Activated CD4-positive, alpha-beta memory T cell treated with anti-CD3 and anti-CD28 coated beads for 36 hours (primary cell): ENCODE results near the gene HLA-DRA. TPM values are rescaled to one million over a fixed set of nuclear protein-coding genes. Genes with fewer than 3 reads are reported as not detected.
"Not testable (repeated sequence)": the region's sequence is repeated elsewhere in the genome, so short reads cannot be mapped to it uniquely, and the experiment has no call there.

Experiments used
- CTCF ChIA-PET: fragments of 350-600 bp; sonication (Branson Sonifier 250); formaldehyde crosslinking; loops from one replicate; lab custom pipeline; 2021; ENCODE audit warnings: antibody characterized with exemption, inconsistent platforms; lab: Charles Lee
- POLR2A ChIA-PET: fragments of 350-600 bp; sonication (Branson Sonifier 250); formaldehyde crosslinking; loops from one replicate; lab custom pipeline; 2021; ENCODE audit warnings: antibody characterized with exemption; lab: Charles Lee
- DNase-seq: peaks from one replicate; pipeline ENCODE4 v3.0.0-alpha.2; 2020
- H3K27ac Mint-ChIP-seq: one replicate; pipeline ENCODE4 v1.8.0; 2021; ENCODE audit warnings: mixed read lengths
- H3K27me3 Mint-ChIP-seq: one replicate; pipeline ENCODE4 v1.8.0; 2021; ENCODE audit warnings: mixed read lengths
- H3K36me3 Mint-ChIP-seq: one replicate; pipeline ENCODE4 v1.8.0; 2021; ENCODE audit warnings: mixed read lengths
- H3K4me1 Mint-ChIP-seq: one replicate; pipeline ENCODE4 v1.8.0; 2021; ENCODE audit warnings: low read depth, mixed read lengths
- H3K4me3 Mint-ChIP-seq: one replicate; pipeline ENCODE4 v1.8.0; 2021; ENCODE audit warnings: mild to moderate bottlenecking, mixed read lengths
- H3K9me3 Mint-ChIP-seq: one replicate; pipeline ENCODE4 v1.8.0; 2021; ENCODE audit warnings: mixed read lengths
- intact Hi-C: fragments of 100-400 bp; cut with micrococcal nuclease; formaldehyde crosslinking; loops from one replicate; pipeline ENCODE4 v1.15.1; 2023
- total RNA-seq, 2 experiments: library from RNA; stranded (reverse); gene quantifications; one replicate each; pipeline ENCODE4 v1.2.3, GENCODE V29; 2021

The HLA-DRA gene
- total RNA-seq, 2 experiments from 2014 or later, result 5.6 to 6.0 TPM

- Mint-ChIP-seq H3K4me1 (peaks cover 11% of the 10 kb centered on the region), H3K9me3 (peaks cover under 1% of the 10 kb centered on the region), H3K36me3 (no peaks in the 10 kb centered on the region), H3K27me3 (peaks cover 53% of the 10 kb centered on the region), H3K4me3 (peak overlapping the region; percentile 44), H3K27ac (no peak overlapping the region)
- CTCF ChIA-PET, result interaction anchor here (0.9 to 1.2 kb wide), 2 partner anchors 162 to 328 kb away, joined by 3 to 5 read pairs; no protein-coding TSS in a partner anchor
- intact Hi-C loops, result loop anchor here (5.0 kb wide), 1 partner anchor 162 kb away; no protein-coding TSS in a partner anchor
- peak; percentile 12 for DNase-seq
- POLR2A ChIA-PET, result no interaction called here
Observed at GRCh38 chr6:32459781-32460424, 20.2 kb downstream of the HLA-DRA start.

- Mint-ChIP-seq H3K27ac (no peak overlapping the region), H3K4me1 (peaks cover 11% of the 10 kb centered on the region), H3K27me3 (peaks cover 55% of the 10 kb centered on the region), H3K9me3 (peaks cover 7% of the 10 kb centered on the region), H3K36me3 (peaks cover 2% of the 10 kb centered on the region), H3K4me3 (no peak overlapping the region)
- DNase-seq, result no peak
- POLR2A ChIA-PET, result no interaction called here
- CTCF ChIA-PET, result interaction anchor here (0.9 to 1.2 kb wide), 3 partner anchors 28 to 327 kb away, joined by 3 to 5 read pairs (median 4); no protein-coding TSS in a partner anchor
- intact Hi-C loops, result loop anchor here (5.0 kb wide), 1 partner anchor 162 kb away; no protein-coding TSS in a partner anchor
Observed at GRCh38 chr6:32460528-32460927, 20.8 kb downstream of the HLA-DRA start.

- H3K27ac Mint-ChIP-seq, result no peak overlapping the region
- POLR2A ChIA-PET, result interaction anchor here (1.1 kb wide), 1 partner anchor 16 kb away, joined by 3 read pairs; no protein-coding TSS in a partner anchor
- CTCF ChIA-PET, result interaction anchor here (1.2 to 1.3 kb wide), 2 partner anchors 29 to 239 kb away, joined by 3 to 4 read pairs; no protein-coding TSS in a partner anchor
- peaks cover 51% of the 10 kb centered on the region for H3K27me3 Mint-ChIP-seq
- no peak for DNase-seq
- peaks cover 11% of the 10 kb centered on the region for H3K4me1 Mint-ChIP-seq
- H3K9me3 Mint-ChIP-seq, result peaks cover 9% of the 10 kb centered on the region
- peaks cover 2% of the 10 kb centered on the region for H3K36me3 Mint-ChIP-seq
- intact Hi-C loops, result loop anchor here (5.0 kb wide), 1 partner anchor 161 kb away; no protein-coding TSS in a partner anchor
- H3K4me3 Mint-ChIP-seq, result no peak overlapping the region
Observed at GRCh38 chr6:32461493-32461892, 21.8 kb downstream of the HLA-DRA start.

DNA sequence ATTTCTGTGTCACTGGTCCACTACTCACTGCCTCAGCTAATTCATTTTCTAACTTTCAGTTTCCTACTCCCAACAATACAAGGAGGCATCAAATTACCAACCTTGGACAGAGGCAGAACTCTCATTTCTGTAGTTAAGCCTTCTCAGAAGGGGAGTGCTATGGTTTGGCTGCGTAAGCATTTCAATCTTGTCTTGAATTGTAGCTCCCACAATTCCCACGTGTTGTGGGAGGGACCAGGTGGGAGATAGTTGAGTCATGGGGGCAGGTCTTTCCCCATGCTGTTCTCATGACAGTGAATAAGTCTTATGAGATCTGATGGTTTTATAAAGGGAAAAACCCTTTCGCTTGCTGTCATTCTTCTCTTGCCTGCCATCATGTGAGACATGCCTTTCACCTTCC, 22.9 kb downstream of the HLA-DRA start:
- H3K36me3 Mint-ChIP-seq, result peaks cover 2% of the 10 kb centered on the region
- H3K27ac Mint-ChIP-seq, result no peak overlapping the region
- peak; percentile 81 for DNase-seq
- ChIA-PET CTCF (interaction anchor here (0.7 to 1.6 kb wide), 3 partner anchors 45 to 376 kb away, joined by 3 to 5 read pairs (median 3); partner anchors contain the start of gene TAP2), POLR2A (interaction anchor here (0.6 to 1.1 kb wide), 2 partner anchors 15 to 17 kb away, joined by 3 read pairs; no protein-coding TSS in a partner anchor)
- H3K4me3 Mint-ChIP-seq, result no peak overlapping the region
- peaks cover 11% of the 10 kb centered on the region for H3K4me1 Mint-ChIP-seq
- H3K9me3 Mint-ChIP-seq, result peaks cover 12% of the 10 kb centered on the region
- intact Hi-C loops, result loop anchor here (5.0 kb wide), 1 partner anchor 160 kb away; no protein-coding TSS in a partner anchor
- peaks cover 44% of the 10 kb centered on the region for H3K27me3 Mint-ChIP-seq

DNA sequence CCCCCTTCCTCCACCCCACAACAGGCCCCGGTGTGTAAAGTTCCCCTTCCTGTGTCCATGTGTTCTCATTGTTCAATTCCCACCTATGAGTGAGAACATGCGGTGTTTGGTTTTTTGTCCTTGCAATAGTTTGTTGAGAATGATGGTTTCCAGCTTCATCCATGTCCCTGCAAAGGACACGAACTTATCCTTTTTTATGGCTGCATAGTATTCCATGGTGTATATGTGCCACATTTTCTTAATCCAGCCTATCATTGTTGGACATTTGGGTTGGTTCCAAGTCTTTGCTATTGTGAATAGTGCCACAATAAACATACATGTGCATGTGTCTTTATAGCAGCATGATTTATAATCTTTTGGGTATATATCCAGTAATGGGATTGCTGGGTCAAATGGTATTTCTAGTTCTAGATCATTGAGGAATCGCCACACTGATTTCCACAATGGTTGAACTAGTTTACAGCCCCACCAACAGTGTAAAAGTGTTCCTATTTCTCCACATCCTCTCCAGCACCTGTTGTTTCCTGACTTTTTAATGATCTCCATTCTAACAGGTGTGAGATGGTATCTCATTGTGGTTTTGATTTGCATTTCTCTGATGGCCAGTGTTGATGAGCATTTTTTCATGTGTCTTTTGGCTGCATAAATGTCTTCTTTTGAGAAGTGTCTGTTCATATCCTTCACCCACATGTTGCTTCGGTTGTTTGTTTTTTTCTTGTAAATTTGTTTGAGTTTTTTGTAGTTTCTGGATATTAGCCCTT, 28.2 kb downstream of the HLA-DRA start:
- CTCF ChIA-PET, intact Hi-C loops: not testable (repeated sequence)

GRCh38 chr6:32472781-32473375, 33.2 kb downstream of the HLA-DRA start:
- peaks cover 2% of the 10 kb centered on the region for H3K36me3 Mint-ChIP-seq
- no peak overlapping the region for H3K4me3 Mint-ChIP-seq
- DNase-seq, result no peak
- H3K27me3 Mint-ChIP-seq, result peaks cover 36% of the 10 kb centered on the region
- no peaks in the 10 kb centered on the region for H3K9me3 Mint-ChIP-seq
- H3K27ac Mint-ChIP-seq, result no peak overlapping the region
- intact Hi-C loops, result no loop called here
- POLR2A ChIA-PET, result no interaction called here
- no peaks in the 10 kb centered on the region for H3K4me1 Mint-ChIP-seq
- CTCF ChIA-PET, result no interaction called here

More for the DNA sequence above, 28.2 kb downstream of the HLA-DRA start:
- H3K36me3 Mint-ChIP-seq, H3K4me3 Mint-ChIP-seq, DNase-seq, H3K27ac Mint-ChIP-seq, H3K4me1 Mint-ChIP-seq, POLR2A ChIA-PET: not testable (repeated sequence)
- peaks cover 12% of the 10 kb centered on the region for H3K9me3 Mint-ChIP-seq
- H3K27me3 Mint-ChIP-seq, result peaks cover 31% of the 10 kb centered on the region

GRCh38 chr6:32473376-32474348, 34.0 kb downstream of the HLA-DRA start:
- POLR2A ChIA-PET, H3K4me3 Mint-ChIP-seq, DNase-seq, H3K27ac Mint-ChIP-seq, H3K4me1 Mint-ChIP-seq, H3K9me3 Mint-ChIP-seq, intact Hi-C loops, CTCF ChIA-PET, H3K36me3 Mint-ChIP-seq: not testable (repeated sequence)
- peaks cover 36% of the 10 kb centered on the region for H3K27me3 Mint-ChIP-seq

- no peak overlapping the region for H3K4me3 Mint-ChIP-seq
- no peak overlapping the region for H3K27ac Mint-ChIP-seq
- no peak for DNase-seq
- intact Hi-C loops, result no loop called here
- ChIA-PET POLR2A (no interaction called here), CTCF (interaction anchor here (0.8 kb wide), 1 partner anchor 103 kb away, joined by 3 read pairs; no protein-coding TSS in a partner anchor)
- peaks cover 33% of the 10 kb centered on the region for H3K27me3 Mint-ChIP-seq
- no peaks in the 10 kb centered on the region for H3K36me3 Mint-ChIP-seq
- no peaks in the 10 kb centered on the region for H3K9me3 Mint-ChIP-seq
- H3K4me1 Mint-ChIP-seq, result no peaks in the 10 kb centered on the region
Observed at GRCh38 chr6:32475392-32476206, 35.9 kb downstream of the HLA-DRA start.

- no peak overlapping the region for H3K4me3 Mint-ChIP-seq
- no peaks in the 10 kb centered on the region for H3K4me1 Mint-ChIP-seq
- no peak overlapping the region for H3K27ac Mint-ChIP-seq
- H3K36me3 Mint-ChIP-seq, result no peaks in the 10 kb centered on the region
- POLR2A ChIA-PET, result no interaction called here
- H3K27me3 Mint-ChIP-seq, result peaks cover 9% of the 10 kb centered on the region
- H3K9me3 Mint-ChIP-seq, result no peaks in the 10 kb centered on the region
- CTCF ChIA-PET, result interaction anchor here (0.7 kb wide), 1 partner anchor 430 kb away, joined by 3 read pairs; no protein-coding TSS in a partner anchor
- intact Hi-C loops, result no loop called here
- DNase-seq, result no peak
Observed at GRCh38 chr6:32483968-32484613, 44.4 kb downstream of the HLA-DRA start.

- no peaks in the 10 kb centered on the region for H3K36me3 Mint-ChIP-seq
- no peak for DNase-seq
- intact Hi-C loops, result no loop called here
- H3K9me3 Mint-ChIP-seq, result no peaks in the 10 kb centered on the region
- ChIA-PET POLR2A (no interaction called here), CTCF (no interaction called here)
- no peaks in the 10 kb centered on the region for H3K4me1 Mint-ChIP-seq
- peaks cover 9% of the 10 kb centered on the region for H3K27me3 Mint-ChIP-seq
- no peak overlapping the region for H3K4me3 Mint-ChIP-seq
- no peak overlapping the region for H3K27ac Mint-ChIP-seq
Observed at GRCh38 chr6:32484614-32484998, 44.9 kb downstream of the HLA-DRA start.
